Activated naive CD8-positive, alpha-beta T cell treated with anti-CD3 and anti-CD28 coated beads for 36 hours (primary cell): Measurements from ENCODE around the gene AGK. TPM values are rescaled to one million over a fixed set of nuclear protein-coding genes. Genes with fewer than 3 reads are reported as not detected.
"Not testable (repeated sequence)": the region's sequence is repeated elsewhere in the genome, so short reads cannot be mapped to it uniquely, and the experiment has no call there.

Experiments used
- DNase-seq: peaks from one replicate; pipeline ENCODE4 v3.0.0; 2021
- H3K27ac Mint-ChIP-seq: one replicate; pipeline ENCODE4 v1.8.0; 2022; ENCODE audit warnings: mild to moderate bottlenecking, moderate library complexity, mixed read lengths
- H3K27me3 Mint-ChIP-seq: one replicate; pipeline ENCODE4 v1.8.0; 2022; ENCODE audit warnings: mild to moderate bottlenecking, mixed read lengths
- H3K36me3 Mint-ChIP-seq: one replicate; pipeline ENCODE4 v1.8.0; 2021; ENCODE audit warnings: mild to moderate bottlenecking, mixed read lengths
- H3K4me1 Mint-ChIP-seq: one replicate; pipeline ENCODE4 v1.8.0; 2021; ENCODE audit warnings: mixed read lengths
- H3K4me3 Mint-ChIP-seq: one replicate; pipeline ENCODE4 v1.8.0; 2022; ENCODE audit warnings: mild to moderate bottlenecking, moderate library complexity, mixed read lengths
- H3K9me3 Mint-ChIP-seq: one replicate; pipeline ENCODE4 v1.8.0; 2022; ENCODE audit warnings: mixed read lengths
- total RNA-seq, 2 experiments: library from RNA; stranded (reverse); gene quantifications; one replicate each; pipeline ENCODE4 v1.2.3, GENCODE V29; 2021

The AGK gene
- total RNA-seq, 2 experiments from 2014 or later: 86.0 to 87.4 TPM

DNA sequence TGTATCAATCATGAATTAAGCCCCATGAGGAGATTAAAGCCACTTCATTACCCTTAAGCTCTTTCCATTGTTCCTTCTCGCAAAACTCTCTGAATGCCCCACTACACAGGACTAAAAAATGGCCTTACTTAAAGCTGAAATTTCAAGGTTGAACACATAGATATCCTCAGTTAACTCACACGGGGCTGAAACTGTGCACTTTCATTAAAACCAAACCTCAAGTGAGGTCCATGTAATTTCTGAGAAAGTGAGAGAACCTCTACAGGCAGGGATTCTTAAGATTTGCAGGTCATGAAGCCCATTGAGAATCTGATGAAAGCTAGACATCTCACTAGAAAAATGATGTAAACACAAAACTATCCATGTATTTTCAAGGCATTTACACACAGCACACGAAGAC lies 134.9 kb downstream of the AGK start:
- DNase-seq: no peak
- Mint-ChIP-seq H3K27ac (no peak overlapping the region), H3K27me3 (no peaks in the 10 kb centered on the region), H3K36me3 (peaks cover 17% of the 10 kb centered on the region), H3K9me3 (no peaks in the 10 kb centered on the region), H3K4me1 (peaks cover 19% of the 10 kb centered on the region), H3K4me3 (no peak overlapping the region)

DNA sequence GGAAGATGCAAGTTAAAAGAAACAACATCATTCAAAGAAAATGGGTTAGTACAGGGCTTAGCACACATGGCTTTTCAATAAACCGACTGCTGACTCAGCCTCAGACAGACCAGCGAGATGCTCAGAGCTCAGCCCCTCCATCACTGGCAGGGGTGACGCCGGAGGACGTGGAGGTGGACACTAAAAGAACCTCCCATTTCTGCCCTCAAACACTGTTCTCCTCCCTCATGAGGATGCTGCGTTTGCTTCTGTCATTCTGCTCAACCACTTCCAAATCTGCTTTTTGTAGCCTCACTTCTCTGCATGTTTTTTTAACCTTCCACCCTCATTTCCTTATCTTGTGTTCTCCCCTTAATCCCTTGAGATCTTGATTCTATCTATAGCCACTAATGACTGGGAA lies 135.5 kb downstream of the AGK start:
- peaks cover 17% of the 10 kb centered on the region for H3K36me3 Mint-ChIP-seq

DNA sequence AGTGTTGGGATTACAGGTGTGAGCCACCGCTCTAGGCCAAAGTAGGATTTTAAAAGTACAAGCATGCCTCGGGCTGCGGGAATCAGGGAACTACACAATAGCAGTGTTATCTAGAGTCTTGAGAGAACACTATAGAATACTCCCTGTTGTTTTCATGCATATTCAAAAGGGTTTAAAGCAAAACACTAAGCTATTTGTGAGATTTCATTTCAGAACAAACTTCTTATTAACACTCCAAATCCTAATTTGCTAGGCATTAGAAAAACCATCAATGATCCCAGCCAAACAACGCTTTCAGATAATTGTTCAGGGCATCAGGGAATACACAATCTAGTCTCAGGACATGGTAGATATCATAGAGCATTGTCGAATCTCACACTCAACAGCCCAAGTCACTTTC lies 136.8 kb downstream of the AGK start:
- Mint-ChIP-seq H3K4me1 (peaks cover 23% of the 10 kb centered on the region), H3K9me3 (no peaks in the 10 kb centered on the region), H3K4me3 (no peak overlapping the region), H3K36me3 (peaks cover 13% of the 10 kb centered on the region), H3K27me3 (no peaks in the 10 kb centered on the region), H3K27ac (no peak overlapping the region)
- DNase-seq: no peak

More for the DNA sequence above, 135.5 kb downstream of the AGK start:
- Mint-ChIP-seq H3K27me3 (no peaks in the 10 kb centered on the region), H3K9me3 (no peaks in the 10 kb centered on the region), H3K4me3 (no peak overlapping the region), H3K27ac (no peak overlapping the region), H3K4me1 (peaks cover 19% of the 10 kb centered on the region)
- DNase-seq: no peak

DNA sequence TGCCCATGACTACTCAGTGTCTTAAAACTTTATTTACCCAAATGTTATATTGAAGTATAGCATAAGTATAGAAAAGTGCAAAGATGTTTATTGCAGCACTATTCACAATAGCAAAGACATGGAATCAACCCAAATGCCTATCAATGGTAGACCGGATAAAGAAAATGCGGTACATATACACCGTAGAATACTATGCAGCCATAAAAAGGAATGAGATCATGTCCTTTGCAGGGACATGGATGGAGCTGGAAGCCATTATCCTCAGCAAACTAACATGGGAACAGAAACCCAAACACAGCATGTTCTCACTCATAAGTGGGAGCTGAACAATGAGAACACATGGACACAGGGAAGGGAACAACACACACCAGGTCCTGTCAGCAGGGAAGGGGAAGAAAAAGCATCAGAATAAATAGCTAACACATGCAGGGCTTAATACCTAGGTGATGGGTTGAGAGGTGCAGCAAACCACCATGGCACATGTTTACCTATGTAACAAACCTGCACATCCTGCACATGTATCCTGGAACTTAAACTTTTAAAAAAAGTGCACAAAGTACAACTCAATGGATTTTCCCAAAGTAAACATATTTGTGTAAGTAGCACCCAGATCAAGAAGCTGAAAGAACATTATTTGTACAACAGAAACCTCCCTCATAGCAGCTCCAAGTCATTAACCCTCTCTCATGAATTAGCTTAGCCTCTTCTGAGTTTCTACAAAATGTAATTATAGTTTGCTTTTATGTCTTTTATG lies 138.0 kb downstream of the AGK start:
- Mint-ChIP-seq H3K36me3 (peaks cover 13% of the 10 kb centered on the region), H3K4me1 (peaks cover 26% of the 10 kb centered on the region)
- not testable (repeated sequence) for H3K27ac Mint-ChIP-seq, H3K9me3 Mint-ChIP-seq, H3K4me3 Mint-ChIP-seq, H3K27me3 Mint-ChIP-seq, DNase-seq

DNA sequence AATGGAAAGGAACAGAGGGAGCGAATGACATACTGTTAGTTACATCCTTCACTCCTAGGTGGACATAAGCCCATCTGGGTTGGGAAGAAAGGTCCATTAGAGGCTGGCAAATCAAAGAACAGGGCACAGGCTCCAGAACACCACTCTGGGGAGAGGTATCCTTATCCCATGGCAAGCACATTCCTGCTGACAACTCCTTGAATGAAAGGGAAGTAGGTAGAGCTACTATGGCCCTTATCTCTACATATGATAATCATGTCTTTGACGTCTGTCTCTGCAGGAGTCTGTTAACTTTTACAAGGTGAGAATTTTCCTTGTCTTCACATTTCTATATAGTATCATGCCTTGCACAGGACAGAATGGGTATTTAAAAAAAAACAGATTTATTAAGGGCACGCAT lies 140.3 kb downstream of the AGK start:
- no peak for DNase-seq
- no peaks in the 10 kb centered on the region for H3K9me3 Mint-ChIP-seq
- peaks cover 4% of the 10 kb centered on the region for H3K36me3 Mint-ChIP-seq
- H3K27me3 Mint-ChIP-seq: no peaks in the 10 kb centered on the region
- H3K27ac Mint-ChIP-seq: no peak overlapping the region
- peaks cover 38% of the 10 kb centered on the region for H3K4me1 Mint-ChIP-seq
- no peak overlapping the region for H3K4me3 Mint-ChIP-seq

DNA sequence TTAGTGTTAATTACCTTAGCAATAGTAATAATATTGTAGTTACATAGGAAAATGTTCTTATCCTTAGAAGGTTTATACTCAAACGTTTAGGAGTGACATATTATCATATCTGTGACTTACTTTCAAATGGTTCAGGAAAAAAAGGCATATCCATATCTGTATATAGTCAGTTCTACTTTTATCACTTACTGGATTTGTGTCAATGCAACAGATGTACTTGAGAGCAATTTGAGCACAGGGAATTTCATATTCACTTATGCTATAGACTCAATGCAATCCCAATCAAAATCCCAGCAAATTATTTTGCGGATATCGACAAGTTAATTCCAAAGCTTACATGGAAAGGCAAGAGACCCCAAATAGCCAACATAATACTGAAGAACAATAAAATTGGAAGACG lies 140.8 kb downstream of the AGK start:
- H3K36me3 Mint-ChIP-seq: peaks cover 4% of the 10 kb centered on the region
- H3K4me3 Mint-ChIP-seq: no peak overlapping the region
- H3K27me3 Mint-ChIP-seq: no peaks in the 10 kb centered on the region

GRCh38 chr7:141693082-141693481 lies 141.9 kb downstream of the AGK start:
- no peak overlapping the region for H3K4me3 Mint-ChIP-seq
- H3K4me1 Mint-ChIP-seq: peaks cover 48% of the 10 kb centered on the region
- H3K9me3 Mint-ChIP-seq: no peaks in the 10 kb centered on the region
- peaks cover 4% of the 10 kb centered on the region for H3K36me3 Mint-ChIP-seq
- H3K27ac Mint-ChIP-seq: no peak overlapping the region
- DNase-seq: no peak
- H3K27me3 Mint-ChIP-seq: no peaks in the 10 kb centered on the region

More for the DNA sequence above, 140.8 kb downstream of the AGK start:
- Mint-ChIP-seq H3K4me1 (peaks cover 38% of the 10 kb centered on the region), H3K9me3 (no peaks in the 10 kb centered on the region), H3K27ac (no peak overlapping the region)
- no peak for DNase-seq

DNA sequence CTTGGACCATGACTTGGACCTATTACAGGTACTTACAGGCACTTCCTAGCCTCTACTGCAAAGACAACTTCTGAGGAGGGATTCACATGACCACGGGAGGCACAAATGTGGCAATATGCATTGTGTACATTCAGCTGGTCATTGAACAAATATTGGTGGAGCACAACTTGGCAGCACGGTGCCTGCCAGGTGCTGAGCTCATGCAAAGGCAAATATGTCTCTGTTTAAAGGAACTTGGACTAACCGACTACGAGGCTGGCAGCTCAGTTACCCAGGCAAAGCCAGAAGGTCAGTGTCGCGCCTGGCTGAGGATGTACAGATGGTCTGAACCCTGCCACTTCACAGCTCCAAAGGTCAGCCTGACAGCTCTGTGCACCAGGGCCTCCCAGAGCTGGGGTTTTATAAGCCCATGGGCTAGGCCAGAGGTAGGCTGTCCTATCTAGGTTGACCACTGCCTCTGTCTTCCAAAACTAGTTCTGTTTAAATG lies 144.6 kb downstream of the AGK start:
- H3K36me3 Mint-ChIP-seq: peaks cover 3% of the 10 kb centered on the region

DNA sequence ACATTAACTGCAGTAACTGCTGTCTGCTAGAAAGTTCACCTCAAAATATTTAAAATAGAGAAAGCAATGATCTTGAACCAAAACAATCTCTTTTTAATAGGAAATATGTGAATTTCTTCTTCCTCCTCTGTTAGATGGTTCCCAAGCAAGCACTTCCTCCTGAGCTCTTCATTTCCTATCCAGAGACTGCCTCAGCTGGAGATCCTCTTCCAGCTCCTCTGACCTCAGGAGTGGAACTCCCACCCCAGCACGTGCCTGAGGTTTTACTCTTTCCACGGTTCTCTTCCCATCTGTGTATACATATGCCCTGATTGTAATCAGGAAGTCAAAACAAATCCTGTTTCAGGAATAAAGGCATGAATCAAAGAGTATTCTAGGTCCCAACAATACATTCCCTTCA lies 145.1 kb downstream of the AGK start:
- peaks cover 3% of the 10 kb centered on the region for H3K36me3 Mint-ChIP-seq
- H3K27me3 Mint-ChIP-seq: no peaks in the 10 kb centered on the region
- DNase-seq: no peak
- H3K4me1 Mint-ChIP-seq: peaks cover 68% of the 10 kb centered on the region
- no peak overlapping the region for H3K4me3 Mint-ChIP-seq
- no peak overlapping the region for H3K27ac Mint-ChIP-seq
- no peaks in the 10 kb centered on the region for H3K9me3 Mint-ChIP-seq

More for the DNA sequence above, 144.6 kb downstream of the AGK start:
- Mint-ChIP-seq H3K9me3 (no peaks in the 10 kb centered on the region), H3K4me1 (peaks cover 69% of the 10 kb centered on the region), H3K27ac (no peak overlapping the region), H3K4me3 (no peak overlapping the region), H3K27me3 (no peaks in the 10 kb centered on the region)
- no peak for DNase-seq

GRCh38 chr7:141697211-141697871 lies 146.1 kb downstream of the AGK start:
- Mint-ChIP-seq H3K27ac (no peak overlapping the region), H3K4me1 (peaks cover 67% of the 10 kb centered on the region), H3K9me3 (no peaks in the 10 kb centered on the region), H3K27me3 (no peaks in the 10 kb centered on the region), H3K36me3 (peaks cover 3% of the 10 kb centered on the region), H3K4me3 (no peak overlapping the region)
- DNase-seq: no peak

DNA sequence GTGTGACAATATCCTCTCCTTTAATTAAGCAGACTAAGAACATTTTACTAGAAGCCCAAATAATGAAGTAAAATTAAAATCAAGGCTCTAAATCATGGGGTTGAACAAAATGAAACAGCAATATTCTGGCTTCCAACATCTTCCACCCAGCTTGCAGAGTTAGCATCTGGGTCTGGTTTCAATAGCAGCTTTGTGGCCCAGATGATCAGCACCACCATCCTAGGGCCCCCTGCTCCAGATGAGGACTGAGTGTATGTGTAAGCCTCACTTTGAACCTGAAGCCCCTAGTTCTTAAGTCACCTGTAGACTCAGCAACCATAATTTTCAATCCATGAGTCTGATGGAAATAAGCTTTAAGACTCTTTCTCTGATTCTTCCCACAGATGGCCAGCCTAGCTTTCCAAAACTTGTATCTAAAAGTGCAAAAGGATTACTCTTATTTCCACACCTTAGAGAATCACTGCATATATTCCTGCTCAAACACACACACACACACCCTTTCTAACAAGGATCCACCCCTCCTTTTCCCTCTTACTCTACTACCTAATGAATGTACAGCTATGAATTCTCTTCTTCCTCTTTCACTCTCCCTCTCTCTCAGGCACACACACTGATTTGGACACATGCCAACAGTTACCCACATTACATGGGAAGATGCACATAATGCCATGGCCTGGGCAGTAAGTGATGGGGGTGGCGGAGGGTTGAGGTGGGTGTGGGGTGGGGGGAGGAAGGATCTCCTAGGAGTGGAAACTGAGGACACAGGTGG lies 147.2 kb downstream of the AGK start:
- peaks cover 66% of the 10 kb centered on the region for H3K4me1 Mint-ChIP-seq

DNA sequence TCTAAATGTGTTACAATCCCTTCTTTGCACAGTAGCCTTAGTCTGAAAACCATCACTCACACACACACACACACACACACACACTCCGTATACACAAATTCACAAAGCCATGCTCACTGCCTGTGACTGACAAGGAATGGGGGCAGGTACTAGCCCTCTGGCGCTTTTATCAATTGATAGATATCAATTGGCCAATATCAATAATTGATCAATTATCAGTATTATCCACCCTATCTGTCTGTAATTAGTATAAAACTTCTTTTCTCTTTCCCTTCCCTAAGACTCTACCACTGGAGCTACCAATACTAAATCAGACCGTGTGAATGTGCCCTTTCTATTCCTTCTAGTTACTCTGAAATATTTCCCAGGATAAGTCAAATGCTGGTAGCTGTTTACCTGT lies 148.7 kb downstream of the AGK start:
- Mint-ChIP-seq H3K27me3 (peaks cover 5% of the 10 kb centered on the region), H3K27ac (no peak overlapping the region), H3K4me3 (peak overlapping the region; percentile 73), H3K36me3 (peaks cover 3% of the 10 kb centered on the region), H3K4me1 (peaks cover 60% of the 10 kb centered on the region), H3K9me3 (no peaks in the 10 kb centered on the region)
- DNase-seq: no peak

More for the DNA sequence above, 147.2 kb downstream of the AGK start:
- peaks cover 3% of the 10 kb centered on the region for H3K27me3 Mint-ChIP-seq
- H3K9me3 Mint-ChIP-seq: no peaks in the 10 kb centered on the region
- peak overlapping the region; percentile 30 for H3K27ac Mint-ChIP-seq
- no peak for DNase-seq
- peaks cover 3% of the 10 kb centered on the region for H3K36me3 Mint-ChIP-seq
- H3K4me3 Mint-ChIP-seq: peak overlapping the region; percentile 30

DNA sequence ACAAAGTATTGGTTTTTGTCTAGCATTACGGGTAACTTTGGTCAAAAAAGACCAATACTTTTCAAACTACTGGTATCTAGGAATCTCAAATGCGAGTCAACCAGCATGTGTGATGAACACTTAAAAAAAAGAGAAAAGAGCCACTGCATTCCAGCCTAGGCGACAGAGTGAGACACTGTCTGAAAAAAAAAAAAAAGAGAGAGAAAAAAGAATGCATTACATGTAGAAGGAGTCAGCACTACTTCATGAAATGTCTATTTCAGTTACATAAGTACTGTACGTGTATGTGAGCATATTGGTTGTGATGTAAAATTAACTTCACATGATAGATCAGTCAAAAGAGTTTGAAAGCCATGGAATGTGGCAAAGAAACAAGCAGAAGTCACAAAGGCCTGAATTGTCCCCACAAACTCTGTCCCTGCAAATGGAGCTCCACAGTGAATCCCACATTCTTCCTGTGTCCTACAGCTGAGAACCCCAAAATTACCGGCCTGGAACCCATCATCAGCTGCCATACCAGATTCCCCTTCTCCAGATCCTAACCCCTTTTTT lies 149.2 kb downstream of the AGK start:
- Mint-ChIP-seq H3K27me3 (peaks cover 5% of the 10 kb centered on the region), H3K27ac (peak overlapping the region; percentile 2), H3K4me3 (peak overlapping the region; percentile 73), H3K9me3 (no peaks in the 10 kb centered on the region), H3K4me1 (peaks cover 56% of the 10 kb centered on the region), H3K36me3 (peaks cover 3% of the 10 kb centered on the region)
- no peak for DNase-seq

GRCh38 chr7:141700848-141701371 lies 149.7 kb downstream of the AGK start:
- no peak for DNase-seq

More at GRCh38 chr7:141700848-141701371, 149.7 kb downstream of the AGK start:
- Mint-ChIP-seq H3K27ac (peak overlapping the region; percentile 2), H3K4me1 (peaks cover 51% of the 10 kb centered on the region), H3K36me3 (peaks cover 3% of the 10 kb centered on the region), H3K9me3 (no peaks in the 10 kb centered on the region), H3K4me3 (peak overlapping the region; percentile 73), H3K27me3 (peaks cover 5% of the 10 kb centered on the region)
